Measurements from ENCODE around the gene UBXN4.

Gene UBXN4

DNA sequence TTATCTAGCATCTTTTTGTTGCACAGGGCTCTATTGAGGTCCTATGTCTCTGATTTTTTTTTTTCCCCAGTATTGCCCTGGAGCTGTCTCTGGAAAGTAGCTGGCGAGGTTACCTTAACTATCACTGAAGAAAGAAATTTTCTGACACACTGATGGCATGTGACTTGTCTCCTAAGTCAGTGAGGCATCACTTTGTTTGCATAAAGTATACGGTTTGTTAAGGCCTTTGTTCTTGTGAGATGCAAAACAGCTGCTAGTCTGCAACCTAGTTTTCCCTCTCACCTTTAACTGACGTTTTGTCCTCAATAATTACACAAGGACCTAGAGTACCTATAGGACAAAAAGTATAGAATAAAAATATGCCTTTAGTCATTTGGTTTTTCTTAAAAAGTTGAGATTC, 41.8 kb downstream of the UBXN4 start:
- H3K36me3 ChIP-seq (ENCODE audit: insufficient read depth, low read length): peaks cover 73% of the 10 kb centered on the region

DNA sequence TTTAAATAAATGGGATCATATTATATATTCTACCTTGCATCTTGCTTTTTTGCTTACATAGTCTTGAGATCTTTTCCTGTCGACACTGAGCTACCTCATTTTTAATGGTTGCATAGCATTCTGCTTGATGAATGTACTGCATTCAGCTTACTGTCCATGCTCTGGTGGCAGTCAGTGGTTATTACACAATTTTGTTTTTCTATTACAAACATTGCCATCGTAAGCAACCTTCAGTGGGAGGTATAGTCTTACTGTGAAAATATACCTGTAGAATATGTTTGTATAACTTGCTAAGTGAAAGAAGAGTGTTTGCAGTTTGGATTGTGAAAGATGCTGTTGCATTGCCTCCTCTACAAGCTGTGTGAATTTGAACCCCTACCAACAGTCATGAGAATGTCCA, 43.4 kb downstream of the UBXN4 start:
- no peaks in the 10 kb centered on the region for H3K9me3 ChIP-seq (ENCODE audit: insufficient read depth, low read depth, low read length)
- no peaks in the 10 kb centered on the region for H3K4me1 ChIP-seq (ENCODE audit: insufficient read depth, low read length, poor library complexity, severe bottlenecking)
- peaks cover 59% of the 10 kb centered on the region for H3K36me3 ChIP-seq (ENCODE audit: insufficient read depth, low read length)
- no peak overlapping the region for H2AFZ ChIP-seq (ENCODE audit: low read length)
- H4K20me1 ChIP-seq (ENCODE audit: insufficient read depth, low read length, poor library complexity, severe bottlenecking): no peaks in the 10 kb centered on the region
- H3K27me3 ChIP-seq (ENCODE audit: insufficient read depth, low read length, poor library complexity, severe bottlenecking): no peaks in the 10 kb centered on the region
- 0 out of 2 replicates have a peak, but pooled peaks cover 4% of the 10 kb centered on the region for H3F3A ChIP-seq (ENCODE audit: low read depth)
- H3K9me2 ChIP-seq (replicated peaks; ENCODE audit: low read depth, low read length): no peaks in the 10 kb centered on the region
- no peak overlapping the region for H3K4me2 ChIP-seq (ENCODE audit: low read depth, low read length, poor library complexity, severe bottlenecking)
- H3K79me2 ChIP-seq (ENCODE audit: insufficient read depth, low read length): no peaks in the 10 kb centered on the region
- TF ChIP-seq, protein P1, sequence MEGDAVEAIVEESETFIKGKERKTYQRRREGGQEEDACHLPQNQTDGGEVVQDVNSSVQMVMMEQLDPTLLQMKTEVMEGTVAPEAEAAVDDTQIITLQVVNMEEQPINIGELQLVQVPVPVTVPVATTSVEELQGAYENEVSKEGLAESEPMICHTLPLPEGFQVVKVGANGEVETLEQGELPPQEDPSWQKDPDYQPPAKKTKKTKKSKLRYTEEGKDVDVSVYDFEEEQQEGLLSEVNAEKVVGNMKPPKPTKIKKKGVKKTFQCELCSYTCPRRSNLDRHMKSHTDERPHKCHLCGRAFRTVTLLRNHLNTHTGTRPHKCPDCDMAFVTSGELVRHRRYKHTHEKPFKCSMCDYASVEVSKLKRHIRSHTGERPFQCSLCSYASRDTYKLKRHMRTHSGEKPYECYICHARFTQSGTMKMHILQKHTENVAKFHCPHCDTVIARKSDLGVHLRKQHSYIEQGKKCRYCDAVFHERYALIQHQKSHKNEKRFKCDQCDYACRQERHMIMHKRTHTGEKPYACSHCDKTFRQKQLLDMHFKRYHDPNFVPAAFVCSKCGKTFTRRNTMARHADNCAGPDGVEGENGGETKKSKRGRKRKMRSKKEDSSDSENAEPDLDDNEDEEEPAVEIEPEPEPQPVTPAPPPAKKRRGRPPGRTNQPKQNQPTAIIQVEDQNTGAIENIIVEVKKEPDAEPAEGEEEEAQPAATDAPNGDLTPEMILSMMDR (conservative IDR thresholded peaks at IDR 0.05; ENCODE audit: low read length): peak; percentile 51
- TF ChIP-seq EZH2phosphoT487 (IDR thresholded peaks at IDR 0.05; ENCODE audit: borderline replicate concordance): no peak
- no peak overlapping the region for H3K9ac ChIP-seq (ENCODE audit: low read depth, low read length, poor library complexity, severe bottlenecking)
- H3K4me3 ChIP-seq (ENCODE audit: low read length, poor library complexity, severe bottlenecking): no peak overlapping the region

More for the DNA sequence above, 41.8 kb downstream of the UBXN4 start:
- H3K4me2 ChIP-seq (ENCODE audit: low read depth, low read length, poor library complexity, severe bottlenecking): no peak overlapping the region
- H3F3A ChIP-seq (ENCODE audit: low read depth): 0 out of 2 replicates have a peak, but pooled peaks cover 4% of the 10 kb centered on the region
- no peaks in the 10 kb centered on the region for H3K79me2 ChIP-seq (ENCODE audit: insufficient read depth, low read length)
- no peak overlapping the region for H3K9ac ChIP-seq (ENCODE audit: low read depth, low read length, poor library complexity, severe bottlenecking)
- no peaks in the 10 kb centered on the region for H3K9me3 ChIP-seq (ENCODE audit: insufficient read depth, low read depth, low read length)
- no peaks in the 10 kb centered on the region for H3K9me2 ChIP-seq (replicated peaks; ENCODE audit: low read depth, low read length)
- H4K20me1 ChIP-seq (ENCODE audit: insufficient read depth, low read length, poor library complexity, severe bottlenecking): no peaks in the 10 kb centered on the region
- no peak overlapping the region for H2AFZ ChIP-seq (ENCODE audit: low read length)
- H3K4me1 ChIP-seq (ENCODE audit: insufficient read depth, low read length, poor library complexity, severe bottlenecking): no peaks in the 10 kb centered on the region
- TF ChIP-seq, protein P1 (conservative IDR thresholded peaks at IDR 0.05; ENCODE audit: low read length): no peak
- no peak for TF ChIP-seq EZH2phosphoT487 (IDR thresholded peaks at IDR 0.05; ENCODE audit: borderline replicate concordance)
- H3K27me3 ChIP-seq (ENCODE audit: insufficient read depth, low read length, poor library complexity, severe bottlenecking): no peaks in the 10 kb centered on the region
- no peak overlapping the region for H3K4me3 ChIP-seq (ENCODE audit: low read length, poor library complexity, severe bottlenecking)

DNA sequence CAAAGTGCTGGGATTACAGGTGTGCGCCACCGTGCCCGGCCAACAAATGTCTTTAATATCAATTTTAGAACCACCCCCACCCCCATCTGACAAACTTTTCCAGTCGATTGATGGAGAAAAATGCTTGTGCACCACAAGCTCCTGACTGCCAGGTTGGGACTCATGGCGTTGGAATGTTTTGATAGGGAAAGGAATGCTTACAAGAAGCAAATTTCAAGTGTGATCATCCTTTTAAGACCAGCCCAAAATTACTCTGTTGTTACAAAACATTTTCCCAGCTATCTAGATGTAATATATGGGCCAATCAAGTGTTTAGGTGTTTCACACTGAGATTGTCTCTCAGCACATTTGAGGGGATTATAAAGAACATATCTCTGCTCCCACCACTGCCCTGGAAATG, 45.2 kb downstream of the UBXN4 start:
- Histone ChIP-seq H3K9ac (ENCODE audit: low read depth, low read length, poor library complexity, severe bottlenecking) (no peak overlapping the region), H3K9me2 (replicated peaks; ENCODE audit: low read depth, low read length) (no peaks in the 10 kb centered on the region), H3K79me2 (ENCODE audit: insufficient read depth, low read length) (no peaks in the 10 kb centered on the region), H3K36me3 (ENCODE audit: insufficient read depth, low read length) (peaks cover 41% of the 10 kb centered on the region; the same call in 1 of the 2 replicates), H3K9me3 (ENCODE audit: insufficient read depth, low read depth, low read length) (no peaks in the 10 kb centered on the region), H3K4me1 (ENCODE audit: insufficient read depth, low read length, poor library complexity, severe bottlenecking) (peaks cover under 1% of the 10 kb centered on the region), H2AFZ (ENCODE audit: low read length) (no peak overlapping the region), H3K4me2 (ENCODE audit: low read depth, low read length, poor library complexity, severe bottlenecking) (no peak overlapping the region), H3K27me3 (ENCODE audit: insufficient read depth, low read length, poor library complexity, severe bottlenecking) (no peaks in the 10 kb centered on the region), H4K20me1 (ENCODE audit: insufficient read depth, low read length, poor library complexity, severe bottlenecking) (no peaks in the 10 kb centered on the region), H3K4me3 (ENCODE audit: low read length, poor library complexity, severe bottlenecking) (no peak overlapping the region), H3F3A (ENCODE audit: low read depth) (0 out of 2 replicates have a peak, but pooled peaks cover 4% of the 10 kb centered on the region)
- TF ChIP-seq EZH2phosphoT487 (IDR thresholded peaks at IDR 0.05; ENCODE audit: borderline replicate concordance): no peak
- TF ChIP-seq, protein P1 (conservative IDR thresholded peaks at IDR 0.05; ENCODE audit: low read length): no peak

All from Loucy (cell line).